KBM-7 (cell line): Measurements from ENCODE around the gene RHBDL2.

Experiments
- DNase-seq: peaks from one replicate; pipeline ENCODE4 v3.0.0-alpha.2; 2015
- in situ Hi-C: fragments of 300-500 bp; cut with MboI; formaldehyde crosslinking; loops from 2 replicates; pipeline ENCODE4 v1.14.3; 2020; ENCODE audit warnings: low sequenced_read_pairs, low pct_unique_long_range_greater_than_20kb, mixed read lengths

RHBDL2 gene

GRCh38 chr1:38891753-38892152 is 49.9 kb downstream of the RHBDL2 start:
- in situ Hi-C loops: no loop called here

GRCh38 chr1:38889589-38889988 is 52.0 kb downstream of the RHBDL2 start:
- no peak for DNase-seq
- in situ Hi-C loops: no loop called here

More at GRCh38 chr1:38891753-38892152, 49.9 kb downstream of the RHBDL2 start:
- no peak for DNase-seq

GRCh38 chr1:38888423-38889333 is 53.0 kb downstream of the RHBDL2 start:
- DNase-seq: no peak
- in situ Hi-C loops: no loop called here

- in situ Hi-C loops: no loop called here
Observed at GRCh38 chr1:38885092-38885491, 56.5 kb downstream of the RHBDL2 start.

GRCh38 chr1:38881487-38881886 is 60.1 kb downstream of the RHBDL2 start, which contains the start of gene GJA9:
Gene GJA9, minus strand, starts transcription at chr1:38881587. Its CDS starts 5,489 bp downstream, at chr1:38876098.
- in situ Hi-C loops: no loop called here
- no peak for DNase-seq

More at GRCh38 chr1:38885092-38885491, 56.5 kb downstream of the RHBDL2 start:
- DNase-seq: no peak

- in situ Hi-C loops: no loop called here
- no peak for DNase-seq
Observed at GRCh38 chr1:38875811-38876210, 65.8 kb downstream of the RHBDL2 start.

GRCh38 chr1:38873027-38873969 is 68.3 kb downstream of the RHBDL2 start, which contains the start of gene MYCBP:
Gene MYCBP, minus strand, starts transcription at chr1:38873348. Its CDS starts 43 bp downstream, at chr1:38873305.
- peak; percentile 97 for DNase-seq
- in situ Hi-C loops: no loop called here

- in situ Hi-C loops: no loop called here
- peak; percentile 30 for DNase-seq
Observed at GRCh38 chr1:38872401-38873026, 69.1 kb downstream of the RHBDL2 start.

- in situ Hi-C loops: no loop called here
- no peak for DNase-seq
Observed at GRCh38 chr1:38870996-38871395, 70.6 kb downstream of the RHBDL2 start.

- DNase-seq: no peak
- in situ Hi-C loops: no loop called here
Observed at GRCh38 chr1:38867208-38867607, 74.4 kb downstream of the RHBDL2 start.

GRCh38 chr1:38865112-38865715 is 76.4 kb downstream of the RHBDL2 start:
- DNase-seq: no peak
- in situ Hi-C loops: no loop called here

GRCh38 chr1:38860454-38860795 is 81.2 kb downstream of the RHBDL2 start:
- in situ Hi-C loops: no loop called here
- DNase-seq: no peak

GRCh38 chr1:38859561-38860453 is 81.8 kb downstream of the RHBDL2 start, which contains the start of gene RRAGC:
Gene RRAGC, minus strand, starts transcription at chr1:38859772. Its CDS starts 126 bp downstream, at chr1:38859646.
- in situ Hi-C loops: no loop called here
- DNase-seq: peak; percentile 95

- peak; percentile 29 for DNase-seq
- in situ Hi-C loops: no loop called here
Observed at GRCh38 chr1:38858833-38859560, 82.6 kb downstream of the RHBDL2 start.

GRCh38 chr1:38852780-38853179 is 88.8 kb downstream of the RHBDL2 start:
- DNase-seq: no peak
- in situ Hi-C loops: no loop called here

- in situ Hi-C loops: loop anchor here (25.0 kb wide), 1 partner anchor 811 kb away; the partner anchor contains the start of gene POU3F1
- peak; percentile 73 for DNase-seq
Observed at GRCh38 chr1:38848071-38848470, 93.6 kb downstream of the RHBDL2 start.

- no peak for DNase-seq
- in situ Hi-C loops: loop anchor here (25.0 kb wide), 1 partner anchor 809 kb away; the partner anchor contains the start of gene POU3F1
Observed at GRCh38 chr1:38846210-38846609, 95.4 kb downstream of the RHBDL2 start.
